Activated CD4-positive, alpha-beta T cell treated with anti-CD3 and anti-CD28 coated beads, Interleukin-2, amount 50 U/mL, for 1 hour (primary cell): Measurements from ENCODE around the gene ELOF1.
"Not testable (repeated sequence)": the region's sequence is repeated elsewhere in the genome, so short reads cannot be mapped to it uniquely, and the experiment has no call there.

ENCODE experiments used
- DNase-seq: peaks from one replicate; pipeline ENCODE4 v3.0.0-alpha.2; 2020

Gene ELOF1

DNA sequence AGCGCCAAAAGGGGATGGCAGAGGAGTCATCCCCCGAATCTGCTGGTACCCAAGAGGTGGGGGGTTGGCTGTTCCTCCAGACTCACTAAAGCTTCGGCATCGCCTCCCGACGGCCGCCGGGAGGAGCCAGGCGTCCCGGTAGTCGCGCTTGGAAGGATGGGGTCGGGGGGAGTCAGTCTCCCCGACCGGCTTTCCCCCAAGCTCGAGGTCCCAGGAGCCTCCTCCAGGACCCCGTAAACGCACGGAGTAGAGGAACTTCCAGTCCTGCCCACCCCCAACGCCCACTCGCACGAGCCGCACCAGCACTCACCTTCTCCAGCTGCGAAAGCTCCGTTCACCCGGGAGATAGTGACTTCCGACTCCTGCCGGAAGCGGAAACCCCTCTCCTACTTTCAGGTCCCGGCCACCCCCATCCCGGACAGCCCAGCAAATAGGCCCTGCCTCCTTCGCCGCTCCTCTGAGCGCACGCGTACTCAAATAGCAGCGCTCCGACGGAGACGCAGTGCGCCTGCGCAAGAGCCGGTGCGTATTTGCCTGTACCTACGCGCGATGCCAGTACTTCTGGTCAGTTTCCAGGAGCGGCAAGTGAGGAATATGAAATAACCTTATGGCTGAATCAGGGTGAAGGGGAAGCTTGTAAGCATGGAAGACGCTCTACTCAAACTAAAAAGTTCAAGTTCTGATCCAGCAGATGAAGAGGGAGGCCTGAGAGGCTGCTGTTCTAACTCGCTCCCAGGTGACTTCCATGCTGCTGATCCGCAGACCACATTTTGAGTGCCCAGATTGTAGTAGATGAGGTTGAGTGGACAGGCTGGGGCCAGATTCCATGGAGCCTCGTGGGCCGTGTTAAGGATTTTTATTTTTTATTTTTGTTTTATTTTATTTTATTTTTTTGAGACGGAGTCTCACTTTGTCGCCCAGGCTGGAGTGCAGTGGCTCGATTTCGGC lies at the start of gene ELOF1:
ELOF1 (minus strand) TSS at position 350 of the 948 bp plus-strand sequence. CDS start 4,883 bp downstream, outside the sequence.
- peak; percentile 96 for DNase-seq

DNA sequence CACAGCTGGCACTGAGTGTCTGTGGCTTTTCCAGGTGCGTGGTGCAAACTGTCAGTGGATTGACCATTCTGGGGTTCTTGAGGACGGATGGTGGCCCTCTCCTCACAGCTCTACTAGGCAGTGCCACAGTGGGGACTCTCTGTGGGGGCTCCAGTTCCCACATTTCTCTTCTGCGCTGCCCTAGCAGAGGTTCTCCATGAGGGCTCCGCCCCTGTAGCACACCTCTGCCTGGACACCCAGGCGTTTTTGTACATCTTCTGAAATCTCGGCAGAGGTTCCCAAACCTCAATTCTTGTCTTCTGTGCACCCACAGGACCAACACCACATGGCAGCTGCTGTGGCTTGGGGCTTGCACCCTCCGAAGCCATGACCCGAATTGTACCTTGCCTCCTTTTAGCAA lies 47.5 kb upstream of the ELOF1 start:
- DNase-seq = no peak

GRCh38 chr19:11599704-11600103 lies 40.7 kb upstream of the ELOF1 start:
- DNase-seq = not testable (repeated sequence)

- DNase-seq = no peak
Observed at GRCh38 chr19:11598746-11599145, 39.7 kb upstream of the ELOF1 start.

GRCh38 chr19:11598103-11598483 lies 39.1 kb upstream of the ELOF1 start:
- no peak for DNase-seq

DNA sequence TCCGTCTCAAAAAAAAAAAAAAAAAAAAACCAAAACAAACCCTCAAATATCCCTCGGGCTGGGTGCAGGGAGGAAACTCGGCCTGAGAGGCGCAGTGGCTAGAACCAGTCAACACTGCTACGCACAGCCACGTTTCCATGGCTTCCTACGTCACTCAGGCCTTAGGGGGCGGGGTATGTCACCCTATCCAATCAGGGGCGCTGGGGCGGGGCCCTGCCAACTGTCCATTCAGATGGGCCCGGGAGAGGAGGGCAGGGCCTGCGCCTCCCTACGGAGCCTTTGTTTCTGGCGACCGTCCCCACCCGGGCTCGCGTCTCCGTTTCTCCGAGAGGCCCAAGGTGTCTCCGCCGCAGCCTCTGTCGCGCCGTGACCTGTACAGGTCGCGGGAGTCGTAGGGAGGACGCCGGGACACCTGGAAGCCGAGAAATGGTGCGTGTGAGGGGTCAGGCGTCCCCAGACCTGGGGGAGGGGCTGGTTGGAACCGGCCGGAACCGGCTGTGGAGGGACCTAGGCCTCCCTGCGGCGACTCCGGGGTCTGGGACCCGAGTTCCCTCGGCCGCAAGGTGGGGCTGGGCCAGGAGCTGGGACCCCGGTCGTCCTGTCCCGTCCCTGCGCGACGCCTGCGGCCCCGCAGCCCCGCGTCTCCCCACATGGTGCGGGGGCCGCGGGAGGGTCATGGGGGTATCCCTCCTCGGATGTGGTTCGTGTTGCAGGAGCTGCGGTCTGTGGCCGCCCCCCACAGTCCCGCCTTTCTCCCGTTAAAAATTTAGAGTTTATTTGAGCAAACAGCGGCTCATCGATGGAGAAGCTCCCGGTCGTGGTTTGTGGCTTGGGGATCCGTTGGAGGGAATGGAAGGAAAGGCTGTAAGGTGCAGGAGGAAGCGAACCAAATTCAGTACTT lies 38.4 kb upstream of the ELOF1 start, which contains the start of gene ZNF627:
ZNF627 (plus strand) TSS at position 282 of the 901 bp plus-strand sequence; CDS start at position 427, 145 bp downstream.
- DNase-seq = peak; percentile 98

DNA sequence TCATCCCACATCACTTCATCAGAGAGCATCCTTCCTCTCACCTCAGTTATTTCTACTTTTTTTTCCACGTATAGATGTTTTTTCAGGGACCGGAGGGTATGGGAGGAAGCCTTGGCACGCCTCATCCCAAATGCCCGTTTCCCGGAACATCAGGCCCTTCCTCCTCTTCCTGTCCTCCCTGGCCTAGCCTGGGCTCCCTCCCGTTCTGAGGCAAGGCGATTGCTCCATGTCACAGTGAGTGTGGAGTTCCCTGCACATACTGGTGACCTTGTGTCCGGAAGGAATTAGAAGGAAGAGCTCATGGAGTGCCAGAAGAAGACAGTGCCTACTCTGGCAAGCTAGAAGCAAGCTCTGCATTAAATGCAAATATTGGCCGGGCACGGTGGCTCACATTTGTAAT lies 37.1 kb upstream of the ELOF1 start:
- no peak for DNase-seq

DNA sequence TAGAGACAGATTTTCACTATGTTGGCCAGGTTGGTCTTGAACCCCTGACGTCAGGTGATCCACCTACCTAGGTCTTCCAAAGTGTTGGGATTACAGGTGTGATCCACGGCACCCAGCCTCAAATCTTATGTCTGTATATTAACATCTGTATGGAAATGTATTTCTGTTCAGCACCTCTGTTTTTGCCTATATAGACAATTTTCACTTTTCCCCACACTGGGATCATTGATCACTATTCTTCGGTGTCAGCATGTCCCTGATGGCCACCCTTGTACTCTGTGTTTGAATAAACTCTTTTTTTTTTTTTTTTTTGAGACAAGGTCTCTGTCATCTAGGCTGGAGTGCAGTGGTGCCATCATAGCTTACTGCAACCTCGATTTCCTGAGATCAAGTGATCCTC lies 35.1 kb upstream of the ELOF1 start:
- no peak for DNase-seq

DNA sequence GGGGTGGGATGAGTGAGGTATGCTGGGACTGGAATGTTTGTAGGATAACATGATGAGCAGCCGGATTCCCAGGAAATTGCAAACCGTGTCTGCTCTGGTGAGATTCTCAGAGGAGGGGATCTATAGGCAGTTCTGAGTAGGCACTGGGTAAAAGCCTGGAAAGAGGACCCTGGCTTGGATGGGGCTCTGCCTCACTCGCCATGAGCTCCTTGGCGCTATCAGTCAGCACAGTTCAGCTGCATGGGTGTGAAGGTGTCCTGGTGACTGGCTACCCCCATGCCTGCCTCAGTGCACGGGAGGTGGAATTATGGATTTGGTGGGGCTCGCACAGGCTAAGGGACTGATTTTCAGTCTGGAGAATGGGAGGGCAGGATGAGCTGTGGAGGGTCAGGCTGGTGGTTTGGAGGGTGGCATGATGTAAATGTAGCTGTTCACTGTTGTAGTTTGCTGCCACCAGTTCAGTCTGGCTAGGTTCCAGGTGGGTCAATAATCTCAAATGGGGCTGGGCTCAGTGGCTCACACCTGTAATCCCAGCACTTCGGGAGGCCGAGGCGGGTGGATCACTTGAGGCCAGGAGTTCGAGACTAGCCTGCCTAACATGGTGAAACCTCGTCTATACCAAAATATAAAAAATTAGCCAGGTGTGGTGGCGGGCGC lies 29.1 kb upstream of the ELOF1 start:
- DNase-seq = no peak

DNA sequence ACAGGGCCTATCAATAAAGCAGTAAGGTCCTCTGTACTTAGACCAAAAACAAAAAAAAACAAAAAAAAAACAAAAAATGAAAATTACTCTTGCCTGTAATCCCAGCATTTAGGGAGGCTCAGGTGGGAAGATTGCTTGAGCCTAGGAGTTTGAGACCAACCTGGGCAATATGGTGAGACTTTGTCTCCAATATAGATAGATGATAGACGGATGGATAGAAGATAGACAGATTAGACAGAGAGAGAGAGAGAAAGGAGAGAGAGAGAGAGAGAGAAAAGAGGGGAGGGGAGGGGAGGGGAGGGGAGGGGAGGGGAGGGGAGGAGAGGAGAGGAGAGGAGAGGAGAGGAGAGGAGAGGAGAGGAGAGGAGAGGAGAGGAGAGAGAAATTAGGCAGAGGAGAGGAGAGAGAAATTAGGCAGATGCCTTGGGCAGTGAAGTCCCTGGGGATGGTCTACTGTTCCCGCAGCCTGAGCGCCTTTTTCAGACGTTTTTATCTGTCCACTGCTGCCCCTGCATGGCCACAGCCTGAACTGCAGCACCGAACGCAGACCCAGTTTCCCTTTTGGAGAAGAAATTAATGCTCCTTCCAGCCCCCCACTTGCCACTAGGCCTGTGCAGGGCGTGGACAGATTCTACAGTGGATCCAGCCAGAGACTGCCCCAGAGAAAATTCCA lies 28.4 kb upstream of the ELOF1 start:
- peak; percentile 75 for DNase-seq

DNA sequence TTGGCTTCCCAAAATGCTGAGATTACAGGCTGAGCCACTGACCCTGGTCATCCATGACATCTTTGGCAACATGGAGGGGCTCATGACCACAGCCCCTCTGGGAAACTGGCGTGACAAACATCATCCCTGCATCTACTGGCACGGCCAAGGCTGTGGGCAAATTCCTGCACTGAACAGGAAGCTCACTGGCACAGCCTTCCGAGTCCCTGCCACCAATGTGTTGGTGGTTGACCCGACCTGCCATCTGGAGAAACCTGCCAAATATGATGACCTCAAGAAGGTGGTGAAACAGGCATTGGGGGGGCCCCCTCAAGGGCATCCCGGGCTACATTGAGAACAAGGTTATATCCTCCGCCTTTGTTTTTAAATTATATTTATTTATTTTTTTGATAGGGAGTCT lies 27.3 kb upstream of the ELOF1 start:
- DNase-seq = no peak

DNA sequence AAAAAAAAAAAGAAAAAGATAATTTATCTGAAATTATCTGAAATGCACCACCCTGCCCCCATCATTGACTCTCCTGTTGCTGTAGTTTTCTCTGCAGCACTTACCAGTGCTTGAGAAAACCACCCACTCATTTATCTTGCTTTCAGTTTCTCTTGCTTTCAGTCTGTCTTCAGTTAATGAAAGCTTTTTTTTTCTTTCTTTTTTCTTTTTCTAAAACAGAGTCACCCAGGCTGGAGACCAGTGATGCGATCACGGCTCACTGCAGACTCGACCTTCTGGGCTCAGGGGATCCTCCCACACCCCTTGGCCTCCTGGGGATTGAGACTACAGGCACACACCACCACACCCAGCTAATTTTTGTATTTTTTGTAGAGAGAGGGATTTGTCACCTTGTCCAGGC lies 22.7 kb upstream of the ELOF1 start:
- no peak for DNase-seq

- no peak for DNase-seq
Observed at GRCh38 chr19:11580116-11580515, 21.1 kb upstream of the ELOF1 start.

DNA sequence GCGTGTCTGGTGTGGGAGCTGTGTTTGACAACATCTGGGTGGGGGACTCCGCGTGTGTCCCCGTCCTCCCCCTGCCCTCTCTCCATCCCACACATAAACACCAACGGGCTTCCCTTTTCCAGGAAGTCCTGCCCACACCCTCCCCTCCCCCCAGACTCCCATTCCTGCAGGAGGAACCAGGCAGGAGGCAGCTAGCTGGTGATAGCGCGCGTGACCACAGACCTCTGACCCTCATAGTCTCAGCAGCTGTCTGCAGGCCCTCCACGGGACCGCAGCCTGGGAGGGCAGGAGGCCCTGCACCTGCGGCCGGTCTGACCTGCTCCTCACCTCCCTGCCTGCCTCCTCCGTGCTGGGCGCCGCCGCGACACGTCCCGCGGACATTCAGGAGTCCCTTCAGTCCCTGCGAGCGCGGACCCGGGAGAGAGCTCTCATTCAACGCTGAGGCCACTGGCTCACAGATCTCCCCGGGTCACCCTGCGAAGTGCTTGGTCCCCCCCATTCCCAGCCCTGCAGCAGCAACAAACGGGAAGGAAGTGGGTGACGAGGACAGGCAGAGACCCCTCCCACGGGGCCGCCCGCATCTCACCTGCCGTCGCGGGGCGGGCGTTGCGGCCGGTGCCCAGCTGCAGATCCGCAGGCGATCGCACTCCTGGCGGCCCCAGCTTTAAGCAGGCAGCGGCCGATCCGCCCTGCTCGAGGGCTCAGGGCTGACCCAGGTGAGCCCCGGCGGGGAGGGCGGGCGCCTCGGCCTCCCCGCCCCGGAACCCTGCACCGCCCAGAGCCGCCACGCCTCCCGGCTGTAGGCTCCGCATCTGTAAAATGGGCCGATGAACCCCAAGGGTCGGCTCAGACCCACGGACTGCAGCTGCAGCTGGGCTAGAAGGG lies 19.5 kb upstream of the ELOF1 start:
- peak; percentile 29 for DNase-seq

DNA sequence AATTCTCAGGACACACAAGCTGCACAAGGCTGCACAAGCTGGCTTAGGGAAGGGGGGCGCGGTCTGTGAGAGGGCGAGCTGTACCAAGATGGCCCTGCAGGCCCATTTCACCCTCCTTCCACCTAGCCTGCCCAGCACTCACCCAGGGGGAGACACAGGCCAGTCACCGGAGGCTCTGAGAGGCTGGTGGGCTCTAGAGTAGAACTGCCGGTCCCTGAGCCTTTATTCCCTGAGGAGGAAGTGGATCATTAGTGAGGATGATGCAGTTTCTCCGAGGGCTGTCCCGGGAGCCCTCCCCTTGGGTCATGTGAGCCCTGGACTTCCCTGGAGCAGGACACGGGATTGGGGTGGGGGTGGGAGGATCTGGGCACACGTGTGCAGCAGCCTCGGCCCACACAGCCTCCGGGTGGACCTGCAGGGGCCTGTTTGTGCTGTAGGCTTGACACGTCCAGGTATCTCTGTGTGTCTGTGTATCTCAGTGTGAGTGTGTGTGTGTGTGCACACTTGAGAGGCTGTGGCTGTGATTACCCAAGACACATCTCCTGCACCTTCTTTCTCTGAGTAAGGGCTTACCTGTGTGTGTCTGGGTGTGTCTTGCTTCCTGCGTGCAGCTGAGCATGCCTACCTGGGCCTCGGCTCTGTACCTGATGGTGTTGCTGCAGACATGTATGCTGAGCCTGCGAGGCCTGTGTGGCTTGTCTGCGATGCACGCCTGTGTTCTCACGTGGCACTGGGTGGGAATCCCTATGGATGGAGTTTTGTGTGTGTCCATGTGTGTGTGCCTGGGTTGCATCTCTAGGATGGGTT lies 18.6 kb upstream of the ELOF1 start, which contains the start of gene ACP5:
ACP5 (minus strand) TSS at position 195 of the 807 bp plus-strand sequence. CDS start 328 bp downstream, outside the sequence.
- DNase-seq = no peak

- DNase-seq = no peak
Observed at GRCh38 chr19:11576227-11576626, 17.2 kb upstream of the ELOF1 start.

DNA sequence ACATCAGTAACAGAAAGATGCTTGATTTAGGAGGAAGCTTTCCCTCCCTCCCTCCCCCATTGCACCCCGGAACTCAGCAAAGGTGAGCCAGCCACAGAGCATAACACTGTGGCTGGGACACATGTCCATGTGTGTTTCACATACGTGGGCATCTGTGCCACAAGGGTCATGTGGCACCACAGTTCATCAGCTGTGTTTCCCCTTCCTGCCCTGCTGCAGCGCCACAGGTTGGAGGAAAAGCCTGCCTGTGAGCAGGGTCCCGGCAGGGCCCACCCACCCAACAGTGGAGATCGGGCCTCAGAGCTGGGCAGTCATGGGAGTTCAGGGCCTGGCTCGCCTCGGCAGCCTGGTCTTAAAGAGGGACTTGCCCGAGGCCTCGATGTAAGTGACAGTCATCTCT lies 15.7 kb upstream of the ELOF1 start:
- no peak for DNase-seq

DNA sequence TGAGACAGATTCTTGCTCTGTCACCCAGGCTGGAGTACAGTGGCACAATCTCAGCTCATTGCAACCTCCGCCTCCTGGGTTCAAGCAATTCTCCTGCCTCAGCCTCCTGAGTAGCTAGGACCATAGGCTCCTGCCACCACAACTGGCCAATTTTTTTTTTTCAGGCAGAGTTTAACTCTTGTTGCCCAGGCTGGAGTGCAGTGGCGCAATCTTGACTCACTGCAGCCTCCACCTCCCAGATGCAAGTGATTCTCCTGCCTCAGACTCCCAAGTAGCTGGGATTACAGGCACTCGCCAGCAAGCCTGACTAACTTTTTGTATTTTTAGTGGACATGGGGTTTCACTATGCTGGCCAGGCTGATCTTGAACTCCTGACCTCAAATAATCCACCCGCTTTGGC lies 14.7 kb upstream of the ELOF1 start:
- not testable (repeated sequence) for DNase-seq

- not testable (repeated sequence) for DNase-seq
Observed at GRCh38 chr19:11573354-11573753, 14.3 kb upstream of the ELOF1 start.

- DNase-seq = no peak
Observed at GRCh38 chr19:11570039-11570462, 11.0 kb upstream of the ELOF1 start.
